ENCODE data around the gene CAB39. TPM values are rescaled to one million over a fixed set of nuclear protein-coding genes. Genes with fewer than 3 reads are reported as not detected.

The CAB39 gene
- total and polyA plus RNA-seq, 2 donors (not counting 3 experiments of a cell fraction or from before 2014, with no cell fraction given), result 25.7 to 53.7 TPM

- no peaks in the 10 kb centered on the region for H3K9me3 ChIP-seq (replicated peaks; ENCODE audit: control insufficient read depth, insufficient read depth, low read length)
- H3K4me1 ChIP-seq (ENCODE audit: control insufficient read depth, extremely low read depth, insufficient read depth, low read length), result peaks cover 10% of the 10 kb centered on the region
- H3K9me1 ChIP-seq (replicated peaks; ENCODE audit: control insufficient read depth, extremely low read depth, insufficient read depth, low read length), result no peaks in the 10 kb centered on the region
- no peaks in the 10 kb centered on the region for H4K20me1 ChIP-seq (replicated peaks; ENCODE audit: control insufficient read depth, extremely low read depth, insufficient read depth, low read length)
- H3K4me2 ChIP-seq (ENCODE audit: insufficient read depth, low read length), result no peak overlapping the region
- dilution Hi-C loops (cut with MboI; ENCODE audit: extremely low pct_ligation_motif_present, low sequenced_read_pairs) (no loop called here), intact Hi-C loops (cut with micrococcal nuclease) (loop anchor here (1.0 to 2.0 kb wide), 5 partner anchors 8 to 45 kb away; partner anchors contain the start of gene CAB39)
- H2AFZ ChIP-seq (ENCODE audit: low read depth, low read length), result no peak overlapping the region
- POLR2A ChIA-PET, result no interaction called here
- H3K36me3 ChIP-seq (ENCODE audit: control insufficient read depth in 2 of 2, extremely low read depth in 1 of 2, insufficient read depth in 2 of 2, low read length in 2 of 2), result peaks cover 2 to 4% of the 10 kb centered on the region in 2 experiments
- H3K27ac ChIP-seq (ENCODE audit: insufficient read depth, low read depth, low read length), result peak overlapping the region; percentile 74
- H3K9ac ChIP-seq (replicated peaks; ENCODE audit: extremely low read depth, insufficient read depth, low read length), result peak overlapping the region; percentile 56
- TF ChIP-seq POLR2A (IDR thresholded peaks at IDR 0.05; ENCODE audit: low read depth, low read length) (no peak), EZH2 (IDR thresholded peaks at IDR 0.05; ENCODE audit: borderline replicate concordance, low read depth, low read length, severe bottlenecking) (no peak), POLR2AphosphoS5 (IDR thresholded peaks at IDR 0.05; ENCODE audit: insufficient read depth, low read depth, low read length) (no peak), FOS (IDR thresholded peaks at IDR 0.05; ENCODE audit: borderline replicate concordance, insufficient read depth, low read length) (no peak), CTCF (IDR thresholded peaks at IDR 0.05; ENCODE audit: extremely low read depth in 1 of 2, insufficient read depth in 1 of 2, low read depth in 1 of 2, low read length in 2 of 2) (no peak), JUN (IDR thresholded peaks at IDR 0.05; ENCODE audit: borderline replicate concordance, insufficient read depth, insufficient read length, low read depth) (no peak), MYC (IDR thresholded peaks at IDR 0.05; ENCODE audit: low read depth, low read length) (no peak), MAX (IDR thresholded peaks at IDR 0.05; ENCODE audit: insufficient read depth, insufficient read length) (no peak), GATA2 (IDR thresholded peaks at IDR 0.05; ENCODE audit: insufficient read depth, insufficient read length, low read depth, low read length) (no peak)
- no peak overlapping the region for H3K4me3 ChIP-seq (replicated peaks in 1 of 3; ENCODE audit: insufficient read depth in 1 of 3, low read depth in 1 of 3, low read length in 3 of 3)
- DNase-seq (ENCODE audit: low read depth, low spot score), result peak; percentile 91
- no TSS peak for BruUV-seq (replicated peaks)
- no peak for FAIRE-seq
- H3K79me2 ChIP-seq (ENCODE audit: control insufficient read depth, insufficient read depth, low read length), result peaks cover 81% of the 10 kb centered on the region
- no peaks in the 10 kb centered on the region for H3K27me3 ChIP-seq (ENCODE audit: control insufficient read depth in 2 of 2, insufficient read depth in 2 of 2, low read length in 2 of 2)
- CTCF ChIA-PET, result interaction anchor here (0.8 to 2.2 kb wide), 4 partner anchors 10 to 43 kb away, joined by 3 to 5 read pairs (median 4); no protein-coding TSS in a partner anchor
Observed at GRCh38 chr2:230757476-230757875, 44.8 kb downstream of the CAB39 start.

Data from endothelial cell of umbilical vein (primary cell).